Hematopoietic multipotent progenitor cell treated with erythropoietin and hydrocortisone succinate and interleukin-3 and kit ligand, for 15 days (in vitro differentiated cells): Measurements from ENCODE around the gene DNAJB11.
A peak's percentile ranks its signal among the peaks of the same experiment; 100 is the strongest.
"Not testable (repeated sequence)": the region's sequence is repeated elsewhere in the genome, so short reads cannot be mapped to it uniquely, and the experiment has no call there.

Experiments
- DNase-seq: peaks from one replicate; pipeline ENCODE4 v3.0.0-alpha.2; 2015; ENCODE audit warnings: low spot score

DNAJB11 gene

DNA sequence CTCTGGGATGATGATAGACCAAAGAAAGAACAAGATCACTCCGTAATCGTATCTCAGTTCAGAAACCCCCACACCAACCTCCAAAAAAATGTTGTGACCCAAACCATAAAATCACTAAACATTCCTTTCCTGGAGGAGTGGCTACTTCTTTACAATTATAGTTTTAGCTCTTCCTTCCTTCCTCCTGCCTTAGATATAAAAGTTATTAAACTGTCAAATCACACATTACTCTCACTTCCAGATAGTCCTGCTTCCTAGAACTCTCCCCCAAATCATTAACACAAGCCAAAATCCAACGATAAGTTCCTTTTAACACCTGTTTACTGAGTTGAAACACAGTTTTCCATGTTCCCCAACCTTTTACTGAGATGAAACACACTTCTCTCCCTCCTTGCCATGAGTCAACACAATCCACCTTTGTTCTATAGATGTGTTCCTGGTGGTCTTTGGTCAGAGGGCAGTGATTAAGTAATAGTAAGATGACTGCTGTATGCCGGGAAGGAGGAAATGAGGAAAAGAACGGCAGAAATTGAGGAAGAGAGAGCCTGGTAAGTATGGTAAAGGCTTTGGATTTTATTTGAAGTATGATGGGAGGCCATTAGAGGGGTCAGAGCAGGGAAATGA lies 18.0 kb upstream of the DNAJB11 start:
- DNase-seq: no peak

DNA sequence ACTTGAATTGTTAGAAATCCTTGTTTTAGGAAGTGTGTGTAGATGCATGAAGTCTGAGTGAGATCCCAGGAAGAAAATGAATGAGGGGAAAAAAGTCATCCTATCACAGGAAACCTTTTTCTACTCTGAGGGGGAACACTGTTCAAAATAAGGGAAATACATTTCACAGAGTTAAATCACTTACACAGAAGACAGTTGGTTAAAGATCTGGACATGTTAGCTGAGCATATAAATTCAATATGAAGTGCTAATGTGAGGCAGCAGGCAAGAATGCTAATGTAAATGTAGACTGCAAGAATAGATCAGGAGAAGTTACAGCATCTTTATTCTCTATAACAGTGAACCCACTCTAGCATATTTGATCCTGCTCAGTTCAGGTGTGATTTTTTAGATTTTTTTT lies 5.9 kb upstream of the DNAJB11 start:
- no peak for DNase-seq

DNA sequence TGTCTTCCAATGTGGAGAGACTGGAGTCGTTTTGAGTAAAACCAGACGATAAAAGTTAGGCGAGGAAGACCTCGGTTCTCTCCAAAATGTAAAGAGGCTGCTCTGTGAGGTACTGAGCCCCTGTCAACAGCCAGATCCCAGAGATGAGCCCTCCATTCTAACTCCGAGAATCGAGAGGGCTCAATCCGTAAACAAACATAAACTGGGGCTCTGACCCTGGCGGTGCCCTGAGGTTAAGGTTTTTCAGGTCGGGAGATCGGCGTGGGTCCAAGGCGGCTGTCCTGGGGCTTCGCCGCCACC lies 3.8 kb upstream of the DNAJB11 start:
- DNase-seq: no peak

DNA sequence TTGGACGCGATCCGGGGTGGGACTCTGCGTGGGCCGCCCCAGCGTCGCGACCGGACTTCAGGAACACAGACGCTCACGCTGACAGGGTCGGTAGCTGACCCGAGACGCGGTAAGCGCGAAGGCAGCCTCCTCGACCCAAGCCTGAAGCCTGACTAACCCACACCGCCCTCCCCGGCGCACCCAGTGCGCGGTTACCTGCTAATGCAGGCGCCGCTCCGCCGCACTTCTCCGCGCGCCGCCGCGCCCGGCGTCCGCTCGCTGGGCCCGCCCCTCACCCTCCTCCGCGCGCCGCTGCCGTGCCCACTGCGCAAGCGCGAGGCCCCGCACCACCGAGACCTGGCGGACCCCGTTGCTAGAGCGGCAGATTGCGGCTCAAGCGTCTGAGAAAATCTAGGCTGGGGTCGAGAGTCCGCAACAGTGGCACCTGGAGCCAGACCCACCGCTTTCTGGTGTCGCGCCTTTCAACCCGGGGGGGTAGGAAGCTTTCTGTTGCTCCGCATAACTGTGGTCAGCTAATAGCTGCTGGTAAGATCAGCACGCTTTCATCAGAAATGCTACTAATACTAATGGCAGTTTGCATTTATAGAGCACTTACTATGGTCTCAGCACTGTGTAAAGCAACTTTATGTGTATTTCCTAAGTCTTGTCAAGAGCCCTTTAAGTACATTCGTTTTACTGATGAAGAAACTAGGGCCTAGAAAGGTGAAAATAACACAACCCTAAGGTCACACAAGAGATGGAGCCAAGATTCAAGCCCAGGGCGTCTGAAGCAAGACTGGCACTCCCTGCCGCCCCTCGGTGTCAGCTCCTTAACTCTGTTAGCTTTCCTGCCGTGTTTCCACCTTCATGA lies 3.2 kb upstream of the DNAJB11 start, which contains the start of gene TBCCD1:
Gene TBCCD1 (minus strand): TSS at position 268 of the 850 bp plus-strand sequence. CDS start 3,010 bp downstream, outside the sequence.
- DNase-seq: peak; percentile 89

DNA sequence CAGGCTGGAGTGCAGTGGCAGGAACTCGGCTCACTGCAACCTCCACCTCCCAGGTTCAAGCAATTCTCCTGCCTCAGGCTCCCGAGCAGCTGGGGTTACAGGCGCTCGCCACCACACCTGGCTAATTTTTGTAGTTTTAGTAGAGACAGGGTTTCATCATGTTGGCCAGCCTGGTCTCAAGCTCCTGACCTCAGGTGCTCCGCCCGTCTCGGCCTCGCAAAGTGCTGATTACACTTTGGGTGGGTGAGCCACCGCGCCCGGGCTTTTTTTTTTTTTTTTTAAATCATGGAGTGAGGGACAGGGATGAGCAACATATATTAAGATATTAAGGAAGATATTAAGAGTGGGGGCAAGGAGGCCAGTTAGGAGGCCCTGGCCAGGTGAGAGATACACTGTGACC lies 1.2 kb upstream of the DNAJB11 start:
- DNase-seq: peak; percentile 27

DNA sequence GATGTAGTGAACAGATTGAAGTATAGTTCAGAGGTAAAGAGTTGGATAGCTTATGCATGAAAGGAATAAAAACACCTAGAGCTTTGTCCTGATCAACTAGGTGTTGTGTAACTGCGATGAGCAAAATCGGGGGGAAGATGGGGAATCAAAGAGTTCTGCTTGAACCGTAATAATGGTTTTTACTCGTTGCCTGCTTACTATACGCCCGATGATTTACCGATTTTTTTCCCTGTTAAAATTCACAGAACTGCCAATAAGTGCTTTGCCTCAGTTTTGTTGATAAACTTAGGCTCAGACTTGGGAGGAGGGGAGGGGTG lies 783 bp upstream of the DNAJB11 start:
- DNase-seq: no peak

DNA sequence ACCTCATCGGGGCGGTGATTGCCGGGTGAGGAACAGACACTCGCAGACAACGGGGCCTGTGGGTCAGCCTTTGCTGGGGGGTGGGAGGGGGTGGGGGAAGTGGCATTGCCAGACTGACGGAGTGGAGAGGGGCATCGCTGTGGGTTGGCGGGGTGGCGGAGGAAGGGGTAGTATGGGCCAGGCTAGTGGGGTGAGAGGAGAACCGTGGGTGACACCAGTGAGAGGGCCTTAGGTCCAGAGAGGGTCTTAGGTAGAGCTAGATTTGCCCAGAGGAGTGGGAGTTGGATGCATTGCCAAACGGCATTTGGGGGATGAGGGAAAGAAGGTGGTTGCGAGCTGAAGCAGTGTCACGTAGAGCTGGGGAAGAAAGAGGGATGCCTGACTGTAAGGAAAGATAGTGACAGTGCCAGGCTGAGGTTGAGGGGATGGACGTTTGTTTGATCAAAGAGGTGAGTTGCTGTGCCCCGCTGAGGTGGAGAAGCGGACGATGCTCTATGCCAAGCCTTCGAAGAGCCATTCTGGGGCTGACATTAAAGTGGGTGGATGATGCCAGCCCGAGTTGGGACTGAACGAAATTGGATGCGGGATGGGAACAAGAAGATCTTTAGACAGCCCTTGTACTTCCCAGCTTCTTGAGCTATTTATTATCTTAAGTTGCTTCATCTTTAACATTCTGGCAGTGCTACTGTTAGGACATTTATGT lies 572 bp downstream of the DNAJB11 start:
- DNase-seq: no peak

DNA sequence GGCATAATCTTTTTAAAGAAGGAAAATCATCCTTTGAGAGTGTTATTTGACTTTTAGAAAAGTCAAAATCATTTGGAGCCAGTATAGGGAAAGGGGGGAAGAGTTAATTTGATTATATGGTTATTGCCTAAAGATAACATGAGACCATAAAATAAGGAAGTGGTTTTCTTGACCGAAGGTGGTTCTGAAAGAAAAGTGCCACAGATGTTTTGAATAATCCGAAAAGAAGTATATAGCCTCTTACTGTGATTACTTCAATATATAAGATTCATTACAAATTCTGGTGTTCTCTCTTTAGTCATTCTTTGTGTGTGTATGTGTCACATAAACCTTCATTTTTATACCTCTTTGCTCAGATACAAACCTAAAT lies 1.1 kb downstream of the DNAJB11 start:
- no peak for DNase-seq

DNA sequence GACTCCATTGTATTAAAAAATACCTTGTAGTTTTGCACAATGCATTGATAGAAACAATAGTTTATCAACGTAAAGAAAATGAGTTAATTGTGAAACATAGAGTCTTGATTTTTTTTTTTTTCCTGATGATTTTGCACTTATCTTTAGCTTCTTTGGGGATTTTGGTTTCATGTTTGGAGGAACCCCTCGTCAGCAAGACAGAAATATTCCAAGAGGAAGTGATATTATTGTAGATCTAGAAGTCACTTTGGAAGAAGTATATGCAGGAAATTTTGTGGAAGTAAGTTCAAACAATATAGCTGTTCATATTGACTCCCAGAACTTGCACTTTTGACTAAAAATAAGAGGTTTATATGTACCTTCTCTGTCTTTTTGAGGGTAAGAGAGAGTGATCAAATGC lies 7.0 kb downstream of the DNAJB11 start:
- DNase-seq: no peak

DNA sequence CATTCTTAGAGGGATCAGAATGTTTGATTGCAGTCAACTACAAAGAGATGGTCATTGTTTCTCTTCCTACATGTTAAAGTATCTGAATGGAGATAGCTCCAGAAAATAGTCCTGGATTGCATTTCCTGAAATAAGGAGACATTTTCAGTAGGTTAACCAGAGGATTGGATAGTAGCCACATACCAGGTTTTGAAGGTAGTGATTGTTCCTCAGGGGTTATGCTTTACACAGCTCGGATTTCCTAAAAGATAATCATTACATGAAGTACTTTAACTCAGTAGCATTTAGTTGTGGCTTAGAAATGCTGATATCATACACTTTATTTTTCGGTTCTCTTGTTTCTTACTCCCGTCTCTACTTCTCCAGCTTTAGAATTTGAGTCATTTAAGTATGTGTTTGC lies 10.3 kb downstream of the DNAJB11 start:
- no peak for DNase-seq

DNA sequence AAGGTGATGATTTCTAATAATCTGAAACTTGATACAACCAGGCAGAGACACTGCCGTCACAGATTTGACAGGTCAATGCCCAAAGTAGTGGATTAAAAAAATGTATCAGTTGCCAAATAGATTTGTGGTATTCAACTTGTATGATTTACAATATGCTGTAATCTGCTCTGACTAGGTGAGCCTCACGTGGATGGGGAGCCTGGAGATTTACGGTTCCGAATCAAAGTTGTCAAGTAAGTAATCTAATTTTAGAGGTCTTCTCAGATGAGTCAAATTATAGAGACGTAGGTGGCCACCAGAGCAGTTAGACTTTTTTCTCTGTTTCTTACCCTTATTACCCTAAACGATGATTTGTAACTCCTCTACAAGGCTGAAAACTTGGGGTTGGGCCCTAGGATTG lies 12.0 kb downstream of the DNAJB11 start:
- DNase-seq: no peak

DNA sequence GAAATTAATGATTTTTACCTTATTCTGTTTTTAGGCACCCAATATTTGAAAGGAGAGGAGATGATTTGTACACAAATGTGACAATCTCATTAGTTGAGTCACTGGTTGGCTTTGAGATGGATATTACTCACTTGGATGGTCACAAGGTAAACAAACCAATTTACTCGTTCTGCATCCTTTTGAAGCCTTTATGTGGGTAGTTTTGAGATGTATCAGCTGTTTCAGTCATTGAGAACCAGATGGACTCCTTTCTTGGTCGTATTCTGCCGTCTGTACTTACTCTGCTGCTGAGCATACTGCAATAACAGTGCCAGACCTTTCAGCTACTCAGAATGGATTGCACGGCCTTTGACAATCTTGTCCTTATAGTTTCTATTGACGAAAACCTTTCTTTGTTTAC lies 13.3 kb downstream of the DNAJB11 start:
- DNase-seq: no peak

DNA sequence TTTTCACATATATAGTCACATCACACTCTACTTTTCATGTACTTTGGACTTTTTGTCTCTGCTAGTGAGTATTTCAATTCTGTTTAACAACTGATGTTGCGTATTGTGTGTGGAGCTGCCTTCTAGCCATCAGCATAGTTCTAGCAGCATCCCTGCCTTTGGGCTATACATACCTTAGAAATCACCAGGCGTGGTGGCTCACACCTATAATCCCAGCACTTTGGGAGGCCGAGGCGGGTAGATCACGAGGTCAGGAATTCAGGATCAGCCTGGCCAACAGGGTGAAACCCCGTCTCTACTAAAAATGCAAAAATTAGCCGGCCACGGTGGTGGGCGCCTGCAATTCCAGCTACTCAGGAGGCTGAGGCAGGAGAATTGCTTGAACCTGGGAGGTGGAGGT lies 15.7 kb downstream of the DNAJB11 start:
- not testable (repeated sequence) for DNase-seq

DNA sequence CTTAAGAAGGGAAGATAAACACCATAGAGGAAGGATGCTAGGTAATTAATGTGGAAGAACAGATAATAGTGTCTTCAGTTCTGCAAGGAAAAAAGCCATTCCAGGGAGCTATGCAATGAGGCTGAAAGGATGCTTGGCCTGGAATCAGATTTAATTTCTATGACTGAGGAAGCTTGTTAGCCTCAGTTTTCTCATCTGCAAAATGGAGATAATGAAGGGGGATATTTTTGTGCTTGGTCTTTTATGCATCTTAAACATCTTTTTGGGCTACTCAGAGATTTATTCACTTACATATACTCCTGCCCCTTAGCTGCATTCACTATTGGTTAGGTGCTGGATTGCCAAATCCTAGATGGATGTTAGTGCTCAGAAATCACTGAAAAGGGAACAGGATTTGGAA lies 16.7 kb downstream of the DNAJB11 start:
- no peak for DNase-seq

DNA sequence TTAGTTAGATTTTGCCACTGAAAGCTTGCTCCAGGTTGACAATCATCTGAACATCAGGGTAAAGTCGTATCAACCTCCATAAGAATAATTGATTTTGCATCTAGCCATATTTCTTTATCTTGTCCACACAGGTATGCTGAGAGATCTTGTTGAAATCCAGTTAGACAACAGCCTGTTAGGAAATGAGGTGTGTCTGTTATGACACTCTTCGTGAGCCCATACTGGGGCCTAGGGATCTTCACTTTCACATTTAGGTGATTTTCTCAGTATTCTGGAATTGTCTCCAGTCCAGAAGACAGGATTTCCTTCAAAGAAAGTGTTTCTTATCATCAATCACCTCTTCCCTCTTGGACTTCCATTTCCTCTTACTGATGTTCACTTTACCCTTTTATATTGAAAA lies 18.1 kb downstream of the DNAJB11 start:
- no peak for DNase-seq

DNA sequence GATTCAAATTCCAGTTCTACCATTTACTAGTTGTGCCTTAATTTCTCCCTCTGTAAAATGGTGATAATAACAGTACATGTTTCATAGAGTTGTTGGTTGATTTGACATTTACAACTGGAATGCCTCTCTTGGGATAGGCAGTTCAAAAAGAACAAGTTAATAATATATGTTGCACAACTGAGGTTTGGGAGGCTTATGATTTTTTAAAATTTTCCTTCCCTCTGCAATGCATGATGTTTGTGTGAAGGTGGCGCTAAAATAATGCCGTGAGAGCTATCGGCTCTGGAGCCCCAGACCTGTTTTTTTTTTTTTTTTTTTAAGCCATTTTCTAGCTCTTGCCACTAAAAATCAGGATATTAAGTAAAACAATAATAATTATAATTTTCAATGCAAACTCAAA lies 18.6 kb downstream of the DNAJB11 start:
- DNase-seq: no peak

DNA sequence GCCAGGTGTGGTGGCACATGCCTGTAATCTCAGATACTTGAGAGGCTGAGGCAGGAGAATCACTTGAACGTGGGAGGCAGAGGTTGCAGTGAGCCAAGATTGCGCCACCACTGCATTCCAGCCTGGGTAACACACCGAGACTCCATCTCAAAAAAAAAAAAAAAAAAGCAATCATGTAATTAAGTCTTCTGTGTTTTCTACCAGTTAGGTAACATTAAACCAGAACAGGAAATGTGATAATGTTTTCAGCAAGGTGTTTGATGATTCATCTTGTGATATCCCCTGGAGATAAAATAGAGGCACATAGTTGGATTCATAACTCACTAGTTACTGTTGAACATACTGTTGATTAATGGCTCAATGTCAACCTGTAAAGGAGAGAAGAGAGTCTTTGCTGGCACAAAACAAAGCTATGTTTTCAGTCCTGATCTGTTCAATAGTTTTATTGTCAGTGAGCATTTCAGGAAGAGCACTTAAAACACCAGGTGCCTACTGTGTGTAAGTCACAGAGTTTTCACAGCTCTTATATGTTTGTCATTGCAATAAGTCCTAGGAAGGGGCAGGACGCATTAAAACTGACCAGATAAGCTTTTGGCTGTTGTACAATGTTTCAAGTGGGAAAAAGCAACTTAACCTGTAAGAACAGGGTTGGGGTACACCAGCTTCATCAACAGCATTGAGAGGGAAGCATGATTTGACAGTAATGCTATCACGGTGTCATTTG lies 19.5 kb downstream of the DNAJB11 start:
- no peak for DNase-seq

DNA sequence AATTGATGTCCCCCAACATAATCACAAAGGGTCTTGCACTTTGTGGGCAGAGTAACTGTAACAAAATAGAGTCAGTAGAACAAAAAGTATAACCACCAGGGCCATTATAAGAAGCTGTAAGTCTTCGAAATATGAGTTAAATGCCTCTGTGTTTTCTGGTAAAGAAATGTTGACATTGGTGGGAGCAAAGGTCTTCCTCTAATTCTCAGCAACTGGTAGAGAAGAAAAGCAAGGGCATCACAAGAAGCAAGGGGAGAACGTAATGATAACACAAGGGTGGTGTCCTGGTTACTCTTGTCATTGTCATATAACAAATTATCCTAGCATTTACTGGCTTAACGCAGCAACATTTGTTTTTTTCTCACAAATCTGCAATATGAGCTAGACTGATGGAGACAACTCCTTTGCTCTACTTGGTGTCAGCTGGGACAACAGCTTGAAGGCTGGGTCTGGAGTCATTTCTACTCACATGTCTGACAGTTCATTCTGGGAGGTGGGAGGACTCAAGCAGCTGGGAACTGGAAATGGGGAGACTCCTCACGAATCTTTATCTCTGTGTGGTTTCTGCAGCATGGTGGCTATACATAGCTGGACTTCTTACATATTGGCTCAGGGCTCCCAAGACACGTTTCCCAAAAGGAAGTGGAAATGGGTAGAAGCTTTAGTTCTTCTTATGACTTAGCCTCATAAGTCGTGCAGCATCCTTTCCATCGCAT lies 20.2 kb downstream of the DNAJB11 start:
- no peak for DNase-seq

DNA sequence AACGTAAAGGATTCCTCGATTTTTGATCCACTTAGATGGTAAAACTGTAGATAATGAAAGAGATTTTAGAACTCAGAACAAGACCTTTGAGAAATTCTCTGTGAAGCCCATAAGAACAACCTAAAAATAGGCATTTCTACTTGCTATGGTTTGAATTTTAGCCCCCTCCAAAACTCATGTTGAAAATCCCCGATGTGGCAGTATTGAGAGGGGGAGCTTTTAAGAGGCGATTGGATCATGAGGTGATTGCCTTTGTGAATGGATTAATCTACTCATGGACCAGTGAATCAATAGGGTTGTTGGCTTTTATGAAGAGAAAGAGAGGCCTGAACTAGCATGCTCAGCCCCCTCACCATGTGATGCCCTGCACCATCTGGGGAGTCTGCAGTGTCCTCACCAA lies 22.2 kb downstream of the DNAJB11 start:
- DNase-seq: no peak

DNA sequence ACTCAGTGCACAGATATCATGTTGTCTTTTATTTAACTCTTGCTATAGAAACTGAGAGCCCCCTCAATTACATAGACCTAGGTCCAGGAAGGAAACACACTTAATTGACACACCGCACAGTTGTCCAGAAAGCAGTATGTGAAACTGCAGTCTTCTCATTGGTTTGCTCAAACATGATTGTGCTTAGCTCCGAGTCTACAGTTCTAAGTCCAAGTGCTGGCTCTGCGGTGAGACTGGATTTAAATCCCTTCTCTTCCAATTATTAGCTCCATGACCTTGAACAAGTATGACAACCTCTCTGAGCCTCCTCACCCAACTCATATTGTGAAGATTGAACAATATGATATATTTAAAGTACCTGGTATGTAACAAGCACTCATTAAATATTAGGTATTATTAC lies 23.3 kb downstream of the DNAJB11 start:
- DNase-seq: no peak

DNA sequence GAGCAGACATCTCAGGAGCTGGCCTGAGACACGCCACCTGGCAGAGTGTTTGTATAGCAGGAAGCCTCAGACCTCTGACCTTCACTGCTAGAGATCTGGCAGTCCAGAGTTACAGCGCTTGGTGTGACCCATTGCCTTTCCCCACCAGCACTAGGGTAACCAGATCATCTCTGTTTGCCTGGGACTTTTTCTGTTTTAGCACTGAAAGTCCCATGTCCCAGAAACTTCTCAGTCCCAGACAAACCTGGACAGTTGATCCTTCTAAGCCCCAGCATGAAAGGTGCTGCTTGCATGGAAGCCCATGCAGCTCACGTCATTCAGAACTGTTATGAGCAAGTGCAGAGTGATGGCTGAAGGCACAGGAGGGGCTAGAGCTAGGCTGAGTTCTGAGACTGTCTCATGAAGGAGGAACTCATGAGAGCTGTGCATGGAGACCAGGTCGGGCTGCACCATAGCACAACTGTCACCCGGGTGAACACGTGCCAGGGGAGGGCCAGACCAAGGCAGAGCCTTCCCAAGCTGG lies 24.1 kb downstream of the DNAJB11 start:
- no peak for DNase-seq
